Suprapubic skin (tissue), 3 donors: ENCODE data around the gene PDE3B.

Experiments
- CTCF ChIP-seq, 2 donors: fragments of 200-600 bp in 1 of 2; fragments of 450-650 bp in 1 of 2; sonication (generic) in 1 of 2; IDR thresholded peaks; one replicate each; pipeline ENCODE4 v1.5.1; 2016 to 2019; ENCODE audit warnings: antibody characterized with exemption in 2 of 2, mild to moderate bottlenecking in 1 of 2, moderate library complexity in 1 of 2
- POLR2A ChIP-seq, 2 donors: fragments of 450-650 bp; IDR thresholded peaks; one replicate each; pipeline ENCODE4 v1.6.1; 2017; ENCODE audit warnings: antibody characterized with exemption in 2 of 2, mild to moderate bottlenecking in 2 of 2, moderate library complexity in 2 of 2

- TF ChIP-seq CTCF (IDR thresholded peaks at IDR 0.05) (no peak), POLR2A (IDR thresholded peaks at IDR 0.05) (no peak)
These were observed 61.5 kb downstream of the PDE3B start for GRCh38 chr11:14705067-14705466.
